Measurements from ENCODE around the gene NAA30. TPM values are rescaled to one million over a fixed set of nuclear protein-coding genes. Genes with fewer than 3 reads are reported as not detected.

NAA30 gene
- total RNA-seq, 1 experiment from 2014 or later, result 17.8 TPM

GRCh38 chr14:57413849-57414248 lies 23.5 kb downstream of the NAA30 start:
- Mint-ChIP-seq H3K27ac (no peak overlapping the region), H3K27me3 (ENCODE audit: low read depth) (no peaks in the 10 kb centered on the region), H3K36me3 (peaks cover 4% of the 10 kb centered on the region; the same call in 1 of the 2 replicates), H3K4me1 (no peaks in the 10 kb centered on the region), H3K9me3 (no peaks in the 10 kb centered on the region), H3K4me3 (no peak overlapping the region)
- ChIA-PET POLR2A (no interaction called here), CTCF (no interaction called here)
- TF ChIP-seq, protein P1, sequence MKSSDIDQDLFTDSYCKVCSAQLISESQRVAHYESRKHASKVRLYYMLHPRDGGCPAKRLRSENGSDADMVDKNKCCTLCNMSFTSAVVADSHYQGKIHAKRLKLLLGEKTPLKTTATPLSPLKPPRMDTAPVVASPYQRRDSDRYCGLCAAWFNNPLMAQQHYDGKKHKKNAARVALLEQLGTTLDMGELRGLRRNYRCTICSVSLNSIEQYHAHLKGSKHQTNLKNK (CRISPR knock-in tag; IDR thresholded peaks at IDR 0.05), result no peak
- TF ChIP-seq STAT6 (CRISPR knock-in tag; conservative IDR thresholded peaks at IDR 0.05; ENCODE audit: low read depth) (no peak), GTF2I (CRISPR knock-in tag; conservative IDR thresholded peaks at IDR 0.05) (no peak), NR1H2 (CRISPR knock-in tag; IDR thresholded peaks at IDR 0.05) (no peak), ZNF219 (CRISPR knock-in tag; IDR thresholded peaks at IDR 0.05; ENCODE audit: borderline replicate concordance) (no peak), USF1 (CRISPR knock-in tag; IDR thresholded peaks at IDR 0.05) (no peak), TEAD1 (CRISPR knock-in tag; IDR thresholded peaks at IDR 0.05) (no peak), SMAD3 (CRISPR knock-in tag; IDR thresholded peaks at IDR 0.05; ENCODE audit: borderline replicate concordance) (no peak), JUN (CRISPR knock-in tag; IDR thresholded peaks at IDR 0.05) (no peak), FOXP1 (CRISPR knock-in tag; IDR thresholded peaks at IDR 0.05; ENCODE audit: borderline replicate concordance) (no peak), GRHL2 (CRISPR knock-in tag; IDR thresholded peaks at IDR 0.05; ENCODE audit: insufficient replicate concordance, severe bottlenecking) (no peak), ATF2 (CRISPR knock-in tag; IDR thresholded peaks at IDR 0.05; ENCODE audit: borderline replicate concordance, low read depth) (no peak)
- TF ChIP-seq, protein P2, sequence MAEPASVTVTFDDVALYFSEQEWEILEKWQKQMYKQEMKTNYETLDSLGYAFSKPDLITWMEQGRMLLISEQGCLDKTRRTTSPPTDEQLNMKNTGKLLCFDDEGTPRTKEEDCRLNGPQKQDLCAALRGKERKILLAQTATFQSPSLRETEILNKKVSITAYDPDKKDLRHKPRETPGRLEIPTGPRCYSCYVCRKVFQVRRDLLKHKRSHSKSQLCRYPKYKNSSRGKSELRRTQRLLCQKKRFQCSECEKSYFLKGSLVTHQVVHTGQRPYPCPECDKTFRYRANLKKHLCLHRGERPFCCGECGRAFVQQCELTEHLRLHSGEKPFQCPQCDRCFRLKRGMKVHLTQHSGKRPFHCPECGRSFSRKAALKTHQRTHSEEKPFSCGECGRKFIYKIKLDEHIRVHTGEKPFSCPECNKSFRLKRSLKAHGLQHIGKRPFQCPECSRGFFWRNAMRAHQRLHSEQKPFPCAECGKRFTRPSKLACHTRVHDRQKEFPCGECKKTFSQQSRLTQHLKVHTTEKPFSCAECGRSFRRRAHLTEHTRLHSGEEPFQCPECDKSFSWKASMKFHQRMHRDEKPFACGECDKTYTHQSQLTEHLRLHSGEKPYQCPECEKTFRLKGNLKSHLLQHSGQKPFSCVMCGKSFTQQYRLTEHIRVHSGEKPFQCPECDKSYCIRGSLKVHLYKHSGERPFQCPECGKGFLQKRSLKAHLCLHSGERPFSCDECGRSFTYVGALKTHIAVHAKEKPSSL (CRISPR knock-in tag; conservative IDR thresholded peaks at IDR 0.05), result no peak
- ATAC-seq (no peak), DNase-seq (ENCODE audit: low spot score) (no peak)

DNA sequence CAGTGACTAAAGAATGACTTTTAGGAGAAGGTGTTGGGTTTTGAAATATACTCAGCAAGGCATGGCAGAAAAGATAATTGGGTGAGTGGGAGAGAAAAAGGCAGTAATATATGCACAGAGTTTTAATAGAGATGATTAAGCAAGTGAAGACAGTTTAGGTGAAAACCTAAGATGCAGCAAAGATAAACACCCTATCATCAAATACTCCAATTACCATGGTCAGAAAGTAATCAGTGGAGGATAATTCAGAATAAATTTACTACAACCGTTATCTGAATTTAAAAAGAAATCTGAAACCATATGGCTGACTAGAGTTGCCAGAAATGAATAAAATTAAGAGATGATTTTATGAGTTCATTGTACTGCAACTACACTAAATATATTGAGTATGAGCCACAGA lies 26.8 kb downstream of the NAA30 start:
- H3K27me3 Mint-ChIP-seq (ENCODE audit: low read depth), result no peaks in the 10 kb centered on the region

More for the DNA sequence above, 26.8 kb downstream of the NAA30 start:
- TF ChIP-seq SOX15 (CRISPR knock-in tag; IDR thresholded peaks at IDR 0.05) (no peak), STAT6 (CRISPR knock-in tag; conservative IDR thresholded peaks at IDR 0.05; ENCODE audit: low read depth) (no peak), SP1 (CRISPR knock-in tag; conservative IDR thresholded peaks at IDR 0.05) (no peak)
- no peak overlapping the region for H3K27ac Mint-ChIP-seq
- POLR2A ChIA-PET, result no interaction called here
- CTCF ChIA-PET, result no interaction called here
- no peaks in the 10 kb centered on the region for H3K9me3 Mint-ChIP-seq
- no peak for DNase-seq (ENCODE audit: low spot score)
- no peak overlapping the region for H3K4me3 Mint-ChIP-seq
- ATAC-seq, result no peak
- no peaks in the 10 kb centered on the region for H3K4me1 Mint-ChIP-seq
- no peaks in the 10 kb centered on the region for H3K36me3 Mint-ChIP-seq
